Testis (tissue), 2 donors: Measurements from ENCODE around the gene SCIN.

ENCODE experiments used
- CTCF ChIP-seq, 3 experiments: fragments of 450-650 bp in 2 of 3; fragments of 200-600 bp in 1 of 3; sonication (generic) in 1 of 3; IDR thresholded peaks; one replicate each; pipeline ENCODE4 v1.5.1; 2016 to 2019; ENCODE audit warnings: antibody characterized with exemption in 3 of 3, mild to moderate bottlenecking in 2 of 3, moderate library complexity in 1 of 3
- POLR2A ChIP-seq: fragments of 450-650 bp; IDR thresholded peaks from one replicate; pipeline ENCODE4 v1.6.1; 2017; ENCODE audit warnings: antibody characterized with exemption, mild to moderate bottlenecking, moderate library complexity

- TF ChIP-seq CTCF (IDR thresholded peaks at IDR 0.05) (no peak), POLR2A (no peak)
These were observed 39.0 kb downstream of the SCIN start for GRCh38 chr7:12609561-12609960.
